Right cardiac atrium (tissue), 5 donors: ENCODE results near the gene RNF215. TPM values are rescaled to one million over a fixed set of nuclear protein-coding genes. Genes with fewer than 3 reads are reported as not detected.

Experiments
- polyA plus RNA-seq: library from polyadenylated mRNA; stranded (reverse); fragments of 200-250 nt; gene quantifications from one replicate; pipeline ENCODE4 v1.2.3, GENCODE V29; 2013
- total RNA-seq, 4 donors: library from RNA; stranded (reverse); fragmentation: NEBNext Ultra II Directional; extraction: Animal tissue kit (Norgen Biotek cat#: 25700); gene quantifications; one replicate each; pipeline ENCODE4 v1.2.1, GENCODE V29; 2021
- donor health status: healthy with polysubstance abuse.
- donor health status: DM: no; HTN: yes; CAD: no.
- donor health status: DM: no; HTN: no; CAD: no.
- donor health status: DM: no; HTN: yes; CAD: no; lungs with severe emphysema.
- donor health status: DM: yes; HTN: yes; CAD: no.

The RNF215 gene
- total and polyA plus RNA-seq, 5 donors = 5.7 to 17.0 (median 12.2) TPM

Other genes starting within 250 kb of the RNF215 start
- gene LIF, start 140.7 kb downstream of the RNF215 start, total RNA-seq = 1 to 10 TPM in 1 of 4 donors, under 1 TPM in 3; 0.09 to 3.7 (median 0.43) TPM
- 0.54 TPM for gene LIF, start 140.7 kb downstream of the RNF215 start, polyA plus RNA-seq
- 1 to 10 TPM in 1 of 4 donors, under 1 TPM in 3; 0.17 to 1.5 (median 0.26) TPM for gene OSM, start 120.6 kb downstream of the RNF215 start, total RNA-seq
- 0.81 TPM for gene OSM, start 120.6 kb downstream of the RNF215 start, polyA plus RNA-seq
- 1 to 10 TPM; 7.0 to 9.0 (median 7.4) TPM for gene CASTOR1, start 97.9 kb downstream of the RNF215 start, total RNA-seq
- 6.4 TPM for gene CASTOR1, start 97.9 kb downstream of the RNF215 start, polyA plus RNA-seq
- 1 to 10 TPM; 5.6 to 9.1 (median 8.5) TPM for gene TBC1D10A, start 60.5 kb downstream of the RNF215 start, total RNA-seq
- gene TBC1D10A, start 60.5 kb downstream of the RNF215 start, polyA plus RNA-seq = 5.4 TPM
- 100 to 1,000 TPM; 105 to 110 (median 108) TPM for gene SF3A1, start 30.5 kb downstream of the RNF215 start, total RNA-seq
- gene SF3A1, start 30.5 kb downstream of the RNF215 start, polyA plus RNA-seq = 16.2 TPM
- gene CCDC157, start 30.4 kb downstream of the RNF215 start, total RNA-seq = 1 to 10 TPM in 3 of 4 donors, under 1 TPM in 1; 0.47 to 2.1 (median 1.4) TPM
- 0.66 TPM for gene CCDC157, start 30.4 kb downstream of the RNF215 start, polyA plus RNA-seq
- gene SEC14L2, start 9.6 kb upstream of the RNF215 start, total RNA-seq = 1 to 10 TPM; 2.0 to 5.5 (median 3.5) TPM
- 1.6 TPM for gene SEC14L2, start 9.6 kb upstream of the RNF215 start, polyA plus RNA-seq
- gene MTFP1, start 38.4 kb upstream of the RNF215 start, total RNA-seq = 10 to 100 TPM; 15.5 to 29.3 (median 18.6) TPM
- 38.9 TPM for gene MTFP1, start 38.4 kb upstream of the RNF215 start, polyA plus RNA-seq
- gene SEC14L3, start 84.6 kb upstream of the RNF215 start, total RNA-seq = not detected
- not detected for gene SEC14L3, start 84.6 kb upstream of the RNF215 start, polyA plus RNA-seq
- gene SEC14L4, start 118.3 kb upstream of the RNF215 start, total RNA-seq = not detected
- gene SEC14L4, start 118.3 kb upstream of the RNF215 start, polyA plus RNA-seq = not detected
- under 1 TPM; 0.17 to 0.40 (median 0.23) TPM for gene SEC14L6, start 159.3 kb upstream of the RNF215 start, total RNA-seq
- gene SEC14L6, start 159.3 kb upstream of the RNF215 start, polyA plus RNA-seq = 0.20 TPM
- under 1 TPM in 3 of 4 donors, not detected in 1; 0.17 to 0.93 (median 0.47) TPM for gene GAL3ST1, start 187.3 kb upstream of the RNF215 start, total RNA-seq
- gene GAL3ST1, start 187.3 kb upstream of the RNF215 start, polyA plus RNA-seq = 0.75 TPM
- 10 to 100 TPM; 23.7 to 31.9 (median 23.8) TPM for gene PES1, start 204.5 kb upstream of the RNF215 start, total RNA-seq
- gene PES1, start 204.5 kb upstream of the RNF215 start, polyA plus RNA-seq = 20.1 TPM
- gene TCN2, start 219.8 kb upstream of the RNF215 start, total RNA-seq = 10 to 100 TPM; 10.9 to 33.4 (median 25.5) TPM
- gene TCN2, start 219.8 kb upstream of the RNF215 start, polyA plus RNA-seq = 14.3 TPM
- gene SLC35E4, start 248.4 kb upstream of the RNF215 start, total RNA-seq = 1 to 10 TPM; 2.5 to 4.0 (median 2.9) TPM
- 2.9 TPM for gene SLC35E4, start 248.4 kb upstream of the RNF215 start, polyA plus RNA-seq